Heart left ventricle (tissue), 13 donors: Measurements from ENCODE around the gene BCL2L14.

Source experiments
- POLR2A ChIP-seq, 2 donors: fragments of 450-650 bp; IDR thresholded peaks; one replicate each; pipeline ENCODE4 v1.6.1; 2017; ENCODE audit warnings: antibody characterized with exemption in 2 of 2, mild to moderate bottlenecking in 2 of 2, moderate library complexity in 2 of 2
- TF ChIP-seq, protein P1 (sequence below), 12 donors: fragments of 200-600 bp; sonication (generic) in 4 of 12; IDR thresholded peaks; one replicate each; pipeline versions ENCODE4 v1.5.0 to v1.8.0; 2018 to 2022; ENCODE audit warnings: antibody characterized with exemption in 12 of 12, mild to moderate bottlenecking in 5 of 12
- donor health status: ischemic (EF 13 %, LVEDD 7.1; RV severe dilation, severe dysfunction).
- donor health status: DM: no; HTN: yes; CAD: no.
- donor health status: DM: no; HTN: no; CAD: no.
- donor health status: ischemic (EF 25% LVEDD 6.9; RV normal size, moderate dysfunction).
- donor health status: ischemic (EF 25% LVEDD 5.7; RV mildly dilated, moderate dysfunction).
- donor health status: ischemic (EF 35%, LVEDD 5.7; RV mildly dilated, moderate dysfunction).
- donor health status: nonischemic (EF 11% LVEDD 7.7; RV severe dilation, severe dysfunction).
- donor health status: DM: yes; HTN: yes; CAD: no.
- donor health status: PGD.
- donor health status: ischemic (EF 29% LVEDD 5.4; RV normal size, mild dysfunction).
- donor health status: nonischemic (EF 23%, LVEDD 6.1; RV moderate dilation, normal function).

DNA sequence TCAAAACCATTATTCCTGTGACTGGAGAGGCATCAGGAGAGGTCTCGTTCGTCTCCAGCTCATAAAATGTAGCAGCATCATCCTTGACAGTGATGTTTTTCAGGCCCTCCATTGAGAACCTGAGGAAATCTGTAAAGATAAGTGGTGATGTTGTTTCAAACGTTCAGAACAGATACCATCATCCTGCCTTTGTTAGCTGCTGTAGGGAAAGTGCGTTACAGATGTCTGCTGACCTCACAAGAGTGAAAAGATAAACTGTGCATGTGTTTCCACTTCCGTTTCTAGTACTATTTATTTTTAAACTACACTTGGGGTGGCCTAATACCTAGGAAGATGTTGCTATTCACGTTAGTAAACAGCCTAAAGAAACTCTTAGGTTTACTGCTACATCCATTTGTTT is 28.4 kb downstream of the BCL2L14 start:
- TF ChIP-seq, protein P1, sequence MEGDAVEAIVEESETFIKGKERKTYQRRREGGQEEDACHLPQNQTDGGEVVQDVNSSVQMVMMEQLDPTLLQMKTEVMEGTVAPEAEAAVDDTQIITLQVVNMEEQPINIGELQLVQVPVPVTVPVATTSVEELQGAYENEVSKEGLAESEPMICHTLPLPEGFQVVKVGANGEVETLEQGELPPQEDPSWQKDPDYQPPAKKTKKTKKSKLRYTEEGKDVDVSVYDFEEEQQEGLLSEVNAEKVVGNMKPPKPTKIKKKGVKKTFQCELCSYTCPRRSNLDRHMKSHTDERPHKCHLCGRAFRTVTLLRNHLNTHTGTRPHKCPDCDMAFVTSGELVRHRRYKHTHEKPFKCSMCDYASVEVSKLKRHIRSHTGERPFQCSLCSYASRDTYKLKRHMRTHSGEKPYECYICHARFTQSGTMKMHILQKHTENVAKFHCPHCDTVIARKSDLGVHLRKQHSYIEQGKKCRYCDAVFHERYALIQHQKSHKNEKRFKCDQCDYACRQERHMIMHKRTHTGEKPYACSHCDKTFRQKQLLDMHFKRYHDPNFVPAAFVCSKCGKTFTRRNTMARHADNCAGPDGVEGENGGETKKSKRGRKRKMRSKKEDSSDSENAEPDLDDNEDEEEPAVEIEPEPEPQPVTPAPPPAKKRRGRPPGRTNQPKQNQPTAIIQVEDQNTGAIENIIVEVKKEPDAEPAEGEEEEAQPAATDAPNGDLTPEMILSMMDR (IDR thresholded peaks at IDR 0.05): no peak
- TF ChIP-seq POLR2A (IDR thresholded peaks at IDR 0.05): no peak
